Esophagus squamous epithelium (tissue), 4 donors: ENCODE measurements around the gene CITED1.

Experiments used
- POLR2A ChIP-seq, 4 donors: fragments of 450-650 bp; IDR thresholded peaks; one replicate each; pipeline ENCODE4 v1.6.1; 2017; ENCODE audit warnings: antibody characterized with exemption in 4 of 4, mild to moderate bottlenecking in 4 of 4, moderate library complexity in 3 of 4
- TF ChIP-seq, protein P1 (sequence below), 6 experiments: fragments of 450-650 bp in 4 of 6; fragments of 200-600 bp in 2 of 6; sonication (generic) in 2 of 6; IDR thresholded peaks; one replicate each; pipeline ENCODE4 v1.5.1; 2016 to 2019; ENCODE audit warnings: antibody characterized with exemption in 6 of 6, mild to moderate bottlenecking in 4 of 6, moderate library complexity in 4 of 6

DNA sequence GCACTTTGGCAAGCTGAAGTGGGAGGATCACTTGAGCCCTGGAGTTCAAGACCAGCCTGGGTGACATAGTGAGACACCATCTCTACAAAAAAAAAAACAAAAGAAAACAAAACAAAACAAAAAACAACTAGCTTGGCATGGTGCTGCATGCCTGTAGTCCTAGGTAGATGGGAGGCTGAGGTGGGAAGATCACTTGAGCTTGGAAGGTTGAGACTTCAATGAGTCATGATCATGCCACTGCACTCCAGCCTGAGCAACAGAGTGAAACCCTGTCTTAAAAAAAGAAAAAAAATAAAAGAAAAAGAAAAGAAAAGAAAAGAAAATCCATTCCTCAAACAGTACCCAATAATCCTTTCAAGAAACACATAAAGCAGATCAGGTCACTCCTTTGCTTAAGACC is 52.0 kb downstream of the CITED1 start:
- TF ChIP-seq, protein P1, sequence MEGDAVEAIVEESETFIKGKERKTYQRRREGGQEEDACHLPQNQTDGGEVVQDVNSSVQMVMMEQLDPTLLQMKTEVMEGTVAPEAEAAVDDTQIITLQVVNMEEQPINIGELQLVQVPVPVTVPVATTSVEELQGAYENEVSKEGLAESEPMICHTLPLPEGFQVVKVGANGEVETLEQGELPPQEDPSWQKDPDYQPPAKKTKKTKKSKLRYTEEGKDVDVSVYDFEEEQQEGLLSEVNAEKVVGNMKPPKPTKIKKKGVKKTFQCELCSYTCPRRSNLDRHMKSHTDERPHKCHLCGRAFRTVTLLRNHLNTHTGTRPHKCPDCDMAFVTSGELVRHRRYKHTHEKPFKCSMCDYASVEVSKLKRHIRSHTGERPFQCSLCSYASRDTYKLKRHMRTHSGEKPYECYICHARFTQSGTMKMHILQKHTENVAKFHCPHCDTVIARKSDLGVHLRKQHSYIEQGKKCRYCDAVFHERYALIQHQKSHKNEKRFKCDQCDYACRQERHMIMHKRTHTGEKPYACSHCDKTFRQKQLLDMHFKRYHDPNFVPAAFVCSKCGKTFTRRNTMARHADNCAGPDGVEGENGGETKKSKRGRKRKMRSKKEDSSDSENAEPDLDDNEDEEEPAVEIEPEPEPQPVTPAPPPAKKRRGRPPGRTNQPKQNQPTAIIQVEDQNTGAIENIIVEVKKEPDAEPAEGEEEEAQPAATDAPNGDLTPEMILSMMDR (IDR thresholded peaks at IDR 0.05): no peak
- TF ChIP-seq POLR2A (IDR thresholded peaks at IDR 0.05): no peak
